ENCODE results near the gene TMEM169. TPM values are rescaled to one million over a fixed set of nuclear protein-coding genes. Genes with fewer than 3 reads are reported as not detected.

Gene TMEM169
- total RNA-seq, 1 donor: 0.36 TPM

GRCh38 chr2:216034065-216034464 lies 47.7 kb upstream of the TMEM169 start:
- no peak overlapping the region for H3K4me3 ChIP-seq (ENCODE audit: insufficient read depth, low read length)
- H2AFZ ChIP-seq (ENCODE audit: low read length): no peak overlapping the region
- no peaks in the 10 kb centered on the region for H3K9me3 ChIP-seq (ENCODE audit: low read depth, low read length)
- DNase-seq (ENCODE audit: insufficient read length, low spot score, missing footprints): peak; percentile 91
- no peak overlapping the region for H3K27ac ChIP-seq (ENCODE audit: low read depth, low read length)
- no peak overlapping the region for H3K4me2 ChIP-seq (ENCODE audit: insufficient read depth, low read length)
- H3K4me1 ChIP-seq (ENCODE audit: insufficient read depth, low read length): peaks cover 12% of the 10 kb centered on the region
- H3K27me3 ChIP-seq (ENCODE audit: insufficient read depth, low read length): no peaks in the 10 kb centered on the region
- H3K36me3 ChIP-seq (ENCODE audit: insufficient read depth, low read length): no peaks in the 10 kb centered on the region
- H4K20me1 ChIP-seq (ENCODE audit: insufficient read depth, low read length): no peaks in the 10 kb centered on the region
- TF ChIP-seq CTCF (IDR thresholded peaks at IDR 0.05; ENCODE audit: extremely low read depth, low read depth, low read length): peak; percentile 97
- no peaks in the 10 kb centered on the region for H3K79me2 ChIP-seq (ENCODE audit: insufficient read depth, low read length)

- no peak for TF ChIP-seq CTCF (IDR thresholded peaks at IDR 0.05; ENCODE audit: extremely low read depth, low read depth, low read length)
- no peak for DNase-seq (ENCODE audit: insufficient read length, low spot score, missing footprints)
- no peak overlapping the region for H2AFZ ChIP-seq (ENCODE audit: low read length)
- no peaks in the 10 kb centered on the region for H3K79me2 ChIP-seq (ENCODE audit: insufficient read depth, low read length)
- H3K27ac ChIP-seq (ENCODE audit: low read depth, low read length): no peak overlapping the region
- H3K27me3 ChIP-seq (ENCODE audit: insufficient read depth, low read length): no peaks in the 10 kb centered on the region
- no peaks in the 10 kb centered on the region for H3K4me1 ChIP-seq (ENCODE audit: insufficient read depth, low read length)
- no peak overlapping the region for H3K4me3 ChIP-seq (ENCODE audit: insufficient read depth, low read length)
- H3K9me3 ChIP-seq (ENCODE audit: low read depth, low read length): no peaks in the 10 kb centered on the region
- no peak overlapping the region for H3K4me2 ChIP-seq (ENCODE audit: insufficient read depth, low read length)
- H4K20me1 ChIP-seq (ENCODE audit: insufficient read depth, low read length): no peaks in the 10 kb centered on the region
- H3K36me3 ChIP-seq (ENCODE audit: insufficient read depth, low read length): no peaks in the 10 kb centered on the region
Measured at GRCh38 chr2:216039918-216040317, 41.8 kb upstream of the TMEM169 start.

- no peaks in the 10 kb centered on the region for H3K36me3 ChIP-seq (ENCODE audit: insufficient read depth, low read length)
- H4K20me1 ChIP-seq (ENCODE audit: insufficient read depth, low read length): no peaks in the 10 kb centered on the region
- H3K4me3 ChIP-seq (ENCODE audit: insufficient read depth, low read length): no peak overlapping the region
- H2AFZ ChIP-seq (ENCODE audit: low read length): no peak overlapping the region
- H3K4me1 ChIP-seq (ENCODE audit: insufficient read depth, low read length): no peaks in the 10 kb centered on the region
- no peak overlapping the region for H3K4me2 ChIP-seq (ENCODE audit: insufficient read depth, low read length)
- no peak overlapping the region for H3K27ac ChIP-seq (ENCODE audit: low read depth, low read length)
- DNase-seq (ENCODE audit: insufficient read length, low spot score, missing footprints): no peak
- no peaks in the 10 kb centered on the region for H3K9me3 ChIP-seq (ENCODE audit: low read depth, low read length)
- H3K27me3 ChIP-seq (ENCODE audit: insufficient read depth, low read length): no peaks in the 10 kb centered on the region
- no peaks in the 10 kb centered on the region for H3K79me2 ChIP-seq (ENCODE audit: insufficient read depth, low read length)
- TF ChIP-seq CTCF (IDR thresholded peaks at IDR 0.05; ENCODE audit: extremely low read depth, low read depth, low read length): no peak
Measured at GRCh38 chr2:216041438-216041837, 40.3 kb upstream of the TMEM169 start.

- no peak overlapping the region for H3K27ac ChIP-seq (ENCODE audit: low read depth, low read length)
- TF ChIP-seq CTCF (IDR thresholded peaks at IDR 0.05; ENCODE audit: extremely low read depth, low read depth, low read length): no peak
- no peaks in the 10 kb centered on the region for H3K9me3 ChIP-seq (ENCODE audit: low read depth, low read length)
- H3K4me3 ChIP-seq (ENCODE audit: insufficient read depth, low read length): no peak overlapping the region
- H4K20me1 ChIP-seq (ENCODE audit: insufficient read depth, low read length): no peaks in the 10 kb centered on the region
- DNase-seq (ENCODE audit: insufficient read length, low spot score, missing footprints): no peak
- no peaks in the 10 kb centered on the region for H3K36me3 ChIP-seq (ENCODE audit: insufficient read depth, low read length)
- H3K79me2 ChIP-seq (ENCODE audit: insufficient read depth, low read length): no peaks in the 10 kb centered on the region
- no peaks in the 10 kb centered on the region for H3K4me1 ChIP-seq (ENCODE audit: insufficient read depth, low read length)
- no peak overlapping the region for H2AFZ ChIP-seq (ENCODE audit: low read length)
- no peak overlapping the region for H3K4me2 ChIP-seq (ENCODE audit: insufficient read depth, low read length)
- H3K27me3 ChIP-seq (ENCODE audit: insufficient read depth, low read length): no peaks in the 10 kb centered on the region
Measured at GRCh38 chr2:216043949-216044348, 37.8 kb upstream of the TMEM169 start.
